ENCODE measurements around the gene ATP6V0A4.

The ATP6V0A4 gene

GRCh38 chr7:138665249-138665648, 132.7 kb downstream of the ATP6V0A4 start:
- TF ChIP-seq, protein P1, sequence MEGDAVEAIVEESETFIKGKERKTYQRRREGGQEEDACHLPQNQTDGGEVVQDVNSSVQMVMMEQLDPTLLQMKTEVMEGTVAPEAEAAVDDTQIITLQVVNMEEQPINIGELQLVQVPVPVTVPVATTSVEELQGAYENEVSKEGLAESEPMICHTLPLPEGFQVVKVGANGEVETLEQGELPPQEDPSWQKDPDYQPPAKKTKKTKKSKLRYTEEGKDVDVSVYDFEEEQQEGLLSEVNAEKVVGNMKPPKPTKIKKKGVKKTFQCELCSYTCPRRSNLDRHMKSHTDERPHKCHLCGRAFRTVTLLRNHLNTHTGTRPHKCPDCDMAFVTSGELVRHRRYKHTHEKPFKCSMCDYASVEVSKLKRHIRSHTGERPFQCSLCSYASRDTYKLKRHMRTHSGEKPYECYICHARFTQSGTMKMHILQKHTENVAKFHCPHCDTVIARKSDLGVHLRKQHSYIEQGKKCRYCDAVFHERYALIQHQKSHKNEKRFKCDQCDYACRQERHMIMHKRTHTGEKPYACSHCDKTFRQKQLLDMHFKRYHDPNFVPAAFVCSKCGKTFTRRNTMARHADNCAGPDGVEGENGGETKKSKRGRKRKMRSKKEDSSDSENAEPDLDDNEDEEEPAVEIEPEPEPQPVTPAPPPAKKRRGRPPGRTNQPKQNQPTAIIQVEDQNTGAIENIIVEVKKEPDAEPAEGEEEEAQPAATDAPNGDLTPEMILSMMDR (IDR thresholded peaks at IDR 0.05; ENCODE audit: low read depth, low read length, missing control alignments) = no peak
- DNase-seq (ENCODE audit: low read depth) = no peak
- no peak overlapping the region for H3K4me3 ChIP-seq (ENCODE audit: low read depth, low read length)

DNA sequence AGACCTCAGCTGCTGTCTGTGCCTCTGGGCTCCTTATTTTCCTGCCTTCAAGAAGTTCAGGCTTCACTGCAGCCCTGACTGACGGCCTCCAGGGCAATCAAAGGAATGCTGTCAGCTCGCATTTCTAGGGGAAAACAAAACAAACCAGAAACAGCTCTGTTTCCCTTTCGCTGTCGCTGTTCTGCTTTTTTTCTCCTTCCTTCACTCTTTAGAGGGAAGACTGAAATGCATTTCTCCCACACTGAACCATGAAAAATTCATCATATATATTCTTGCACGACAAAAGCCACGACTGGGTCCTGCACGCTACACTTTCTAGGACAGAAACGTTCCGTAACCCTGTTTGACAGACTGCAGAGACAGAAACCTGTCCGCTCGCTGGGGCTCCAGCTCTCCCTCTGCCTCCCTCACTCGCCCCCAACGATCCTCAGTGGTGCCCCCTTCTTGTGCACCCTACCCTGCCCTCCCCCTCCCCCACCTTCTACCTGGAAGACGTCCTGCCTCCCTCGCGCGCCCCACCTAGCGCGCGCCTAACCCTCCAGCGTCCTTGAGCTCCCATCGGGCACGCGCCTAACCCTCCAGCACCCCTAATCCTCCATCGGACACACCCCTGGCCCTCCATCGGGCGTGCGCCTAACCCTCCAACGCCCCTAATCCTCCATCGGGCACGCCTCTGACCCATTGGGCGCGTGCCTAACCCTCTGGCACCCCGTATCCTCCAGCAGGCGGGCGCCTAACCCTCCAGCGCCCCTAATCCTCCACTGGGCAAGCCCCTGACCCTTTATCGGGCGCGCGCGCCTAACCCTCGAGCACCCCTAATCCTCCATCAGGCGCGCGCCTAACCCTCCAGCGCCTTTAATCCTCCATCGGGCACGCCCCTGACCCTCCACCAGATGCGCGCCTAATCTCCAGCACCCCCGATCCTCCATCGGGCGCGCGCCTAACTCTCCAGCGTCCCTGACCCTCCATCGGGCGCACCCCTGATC, 134.0 kb downstream of the ATP6V0A4 start:
- TF ChIP-seq, protein P1 (IDR thresholded peaks at IDR 0.05; ENCODE audit: low read depth, low read length, missing control alignments) = no peak
- no peak for DNase-seq (ENCODE audit: low read depth)
- no peak overlapping the region for H3K4me3 ChIP-seq (ENCODE audit: low read depth, low read length)

- H3K4me3 ChIP-seq (ENCODE audit: low read depth, low read length) = no peak overlapping the region
- TF ChIP-seq, protein P1 (IDR thresholded peaks at IDR 0.05; ENCODE audit: low read depth, low read length, missing control alignments) = no peak
- DNase-seq (ENCODE audit: low read depth) = no peak
Measured at GRCh38 chr7:138662991-138663320, 135.0 kb downstream of the ATP6V0A4 start.

DNA sequence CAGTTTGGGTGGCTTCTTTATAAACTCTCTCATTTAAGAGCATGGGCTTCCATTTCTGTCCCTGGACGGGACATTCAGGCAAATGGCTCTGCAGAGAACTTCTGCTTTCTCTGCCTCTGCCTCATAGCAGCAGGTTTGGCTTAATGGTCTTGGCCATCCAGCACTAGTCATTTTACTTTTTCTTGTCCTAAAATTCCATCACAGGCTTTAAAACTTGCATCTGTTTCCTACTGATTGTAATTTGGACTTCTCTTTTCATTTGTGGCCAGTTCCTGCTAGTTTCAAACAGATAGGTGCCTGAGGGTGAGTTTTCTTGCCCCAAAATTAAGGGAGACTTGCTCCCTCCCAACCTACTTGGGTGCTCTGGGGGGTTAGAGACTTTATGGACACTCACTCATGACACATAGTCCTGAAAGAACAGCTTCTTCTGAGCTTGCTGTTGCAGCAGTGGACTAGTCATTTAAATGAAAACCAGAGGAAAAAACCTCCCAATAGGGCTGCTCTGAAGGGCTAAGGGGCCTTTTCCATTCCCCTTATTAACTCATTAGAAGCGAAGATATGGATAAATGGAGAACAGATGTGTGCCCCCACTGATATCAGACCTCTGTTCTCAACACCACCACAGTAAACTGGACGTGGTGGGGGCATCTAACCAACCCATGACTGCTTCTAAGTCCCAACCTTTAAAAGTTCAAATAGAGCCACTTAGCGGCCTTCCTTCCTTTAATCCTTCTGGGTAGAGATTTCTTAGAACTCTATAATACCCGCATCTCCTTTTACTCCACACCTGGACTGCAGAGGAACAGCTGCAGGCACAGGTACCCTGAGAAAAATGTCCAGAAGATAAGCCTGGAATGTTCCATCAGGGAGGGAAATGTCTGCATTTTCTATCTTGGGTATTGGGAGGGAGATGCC, 135.7 kb downstream of the ATP6V0A4 start:
- TF ChIP-seq, protein P1 (IDR thresholded peaks at IDR 0.05; ENCODE audit: low read depth, low read length, missing control alignments) = no peak
- no peak overlapping the region for H3K4me3 ChIP-seq (ENCODE audit: low read depth, low read length)
- no peak for DNase-seq (ENCODE audit: low read depth)

DNA sequence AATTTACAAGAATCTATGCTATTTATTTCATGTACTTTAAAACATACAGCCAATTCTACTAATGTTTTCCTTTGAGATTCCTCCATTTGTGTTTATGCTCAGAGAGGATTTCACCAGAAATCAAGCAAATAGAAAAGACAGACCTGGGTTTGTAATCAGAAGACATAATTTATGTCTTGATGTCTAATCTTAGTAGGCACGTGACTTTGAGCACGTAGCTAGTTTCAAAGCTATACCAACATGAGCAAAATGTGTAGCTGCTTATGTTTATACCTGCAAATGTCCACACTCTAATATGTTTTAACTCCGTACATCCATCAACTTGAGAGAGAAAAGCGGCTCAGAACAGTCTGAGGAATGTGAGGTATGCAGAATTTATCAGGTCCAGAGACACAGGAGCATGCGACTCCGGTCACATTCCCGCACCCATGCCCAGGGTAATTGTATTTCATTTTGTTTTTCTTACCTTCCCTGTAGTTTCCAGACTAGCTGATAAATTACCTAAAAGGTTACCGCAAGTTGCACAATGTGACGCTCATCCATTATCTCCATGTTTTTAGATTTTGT, 136.8 kb downstream of the ATP6V0A4 start:
- TF ChIP-seq, protein P1 (IDR thresholded peaks at IDR 0.05; ENCODE audit: low read depth, low read length, missing control alignments) = no peak
- no peak overlapping the region for H3K4me3 ChIP-seq (ENCODE audit: low read depth, low read length)

GRCh38 chr7:138658889-138659288, 139.1 kb downstream of the ATP6V0A4 start:
- TF ChIP-seq, protein P1 (IDR thresholded peaks at IDR 0.05; ENCODE audit: low read depth, low read length, missing control alignments) = no peak
- no peak for DNase-seq (ENCODE audit: low read depth)
- no peak overlapping the region for H3K4me3 ChIP-seq (ENCODE audit: low read depth, low read length)

More for the DNA sequence above, 136.8 kb downstream of the ATP6V0A4 start:
- no peak for DNase-seq (ENCODE audit: low read depth)
